Hepatic stellate cell (primary cell): ENCODE data around the gene CDH5.
"Not testable (repeated sequence)": the region's sequence is repeated elsewhere in the genome, so short reads cannot be mapped to it uniquely, and the experiment has no call there.

Experiments
- DNase-seq: peaks from one replicate; pipeline ENCODE4 v3.0.0; 2011; ENCODE audit warnings: low spot score

CDH5 gene

DNA sequence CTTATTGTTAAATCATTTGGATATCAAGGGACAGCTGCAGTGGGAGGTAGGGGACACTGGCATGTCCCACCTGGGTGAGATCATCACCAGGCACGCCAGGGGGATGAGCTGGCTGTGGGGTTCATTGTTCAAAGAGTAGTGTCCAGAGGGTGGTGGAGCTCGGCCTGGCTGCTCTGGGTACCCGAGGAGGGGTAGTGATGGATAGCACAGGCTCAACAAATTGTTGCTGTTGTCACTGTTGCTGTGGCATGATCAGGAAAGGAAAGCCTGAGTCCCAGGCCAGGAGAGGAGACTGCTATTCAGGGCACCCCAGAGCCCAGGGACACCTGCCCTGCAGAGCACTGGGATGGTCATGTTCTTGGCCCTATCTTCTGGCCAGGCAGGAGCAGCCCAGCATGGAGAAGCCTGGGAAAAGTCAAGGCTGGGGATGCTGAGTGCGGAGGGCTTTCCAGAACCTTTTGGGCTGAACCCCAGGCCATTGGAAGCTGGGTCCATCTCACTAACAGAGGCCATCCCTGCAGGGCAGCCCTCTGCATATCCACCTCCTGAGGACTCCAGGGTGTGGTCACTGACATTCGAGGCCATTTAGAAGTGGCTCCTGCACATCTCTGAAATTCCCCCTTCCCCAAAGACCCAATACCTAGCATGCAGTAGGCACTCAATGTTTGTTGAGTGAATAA lies 72.7 kb downstream of the CDH5 start:
- DNase-seq = no peak

DNA sequence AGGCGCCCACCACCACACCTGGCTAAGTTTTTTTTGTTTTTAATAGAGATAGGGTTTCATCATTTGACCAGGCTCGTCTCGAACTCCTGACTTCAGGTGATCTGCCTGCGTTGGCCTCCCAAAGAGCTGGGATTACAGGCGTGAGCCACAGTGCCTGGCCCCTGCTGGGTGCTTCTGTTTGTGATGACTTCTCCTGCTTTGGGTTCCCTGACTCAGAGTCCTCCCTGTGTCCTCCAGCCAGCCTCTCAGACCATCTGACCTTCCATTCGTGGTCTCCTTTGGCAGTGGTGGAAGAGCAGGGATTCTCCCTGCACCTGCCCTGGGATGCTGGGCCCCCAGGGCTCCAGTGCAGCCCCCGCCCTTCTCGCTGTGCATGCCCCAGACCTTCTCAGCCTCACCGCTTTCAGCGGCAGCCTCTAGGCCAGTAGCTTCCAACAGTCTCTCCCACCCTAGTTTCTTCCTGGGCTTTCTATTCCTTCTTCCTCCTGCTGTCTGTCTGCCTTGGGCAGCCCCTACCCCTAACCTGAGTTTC lies 73.8 kb downstream of the CDH5 start:
- no peak for DNase-seq

DNA sequence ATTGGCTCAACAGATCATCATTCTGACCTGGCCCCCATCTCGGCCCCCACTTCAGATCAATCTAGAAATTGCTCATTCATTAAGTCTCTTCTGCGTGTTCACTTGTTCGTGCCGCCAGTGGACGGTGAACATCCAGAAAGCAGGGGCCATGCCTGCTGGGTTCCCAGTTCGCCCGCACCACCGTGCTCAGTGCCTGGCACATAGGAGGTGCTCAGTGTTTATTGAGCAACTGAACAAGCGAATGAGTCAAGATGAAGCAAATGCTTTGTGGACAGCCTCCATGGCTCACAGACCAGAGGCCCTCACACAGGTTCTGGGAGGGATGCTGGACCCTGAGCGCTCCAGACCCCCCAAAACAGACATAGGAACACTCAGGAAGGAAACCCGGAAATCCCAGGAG lies 74.5 kb downstream of the CDH5 start:
- no peak for DNase-seq

DNA sequence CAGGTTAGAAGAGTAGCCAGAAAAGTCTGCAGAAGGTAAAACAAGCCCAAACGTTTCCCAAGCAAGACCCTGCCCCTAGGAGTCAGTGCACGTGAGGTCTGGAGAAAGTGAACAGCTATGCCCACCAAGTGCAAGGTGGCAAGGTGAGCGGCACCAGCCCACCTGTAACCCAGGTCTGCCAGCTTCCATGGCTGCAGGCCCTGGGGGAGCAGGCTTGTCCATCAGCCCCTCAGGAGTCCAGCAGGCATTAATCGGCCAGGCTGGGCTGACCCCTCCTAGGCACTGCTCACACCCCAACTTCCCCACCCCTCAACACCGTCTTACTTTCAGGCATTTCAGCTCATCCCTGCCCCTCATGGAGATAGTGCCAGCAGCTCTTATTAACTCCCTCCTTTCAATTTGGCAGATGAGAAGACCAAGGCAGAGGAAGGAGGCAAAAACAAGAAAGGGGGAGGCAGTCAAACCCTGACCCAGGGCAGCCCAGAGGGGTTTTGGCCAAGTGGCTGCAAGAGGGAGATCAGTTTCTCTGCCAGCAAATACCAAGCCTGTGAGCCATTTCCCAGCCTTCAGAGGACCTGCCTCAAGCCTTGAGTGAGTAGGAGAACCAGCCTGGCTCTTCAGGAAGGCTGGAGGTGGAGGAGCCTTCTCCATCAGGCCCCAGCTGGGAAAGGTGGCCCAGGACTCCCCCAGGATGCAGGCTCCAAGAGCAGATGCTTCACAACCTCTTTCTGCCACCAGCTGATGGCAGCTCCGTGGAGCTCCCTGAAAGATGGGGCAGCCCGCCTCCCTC lies 75.3 kb downstream of the CDH5 start:
- peak; percentile 38 for DNase-seq

DNA sequence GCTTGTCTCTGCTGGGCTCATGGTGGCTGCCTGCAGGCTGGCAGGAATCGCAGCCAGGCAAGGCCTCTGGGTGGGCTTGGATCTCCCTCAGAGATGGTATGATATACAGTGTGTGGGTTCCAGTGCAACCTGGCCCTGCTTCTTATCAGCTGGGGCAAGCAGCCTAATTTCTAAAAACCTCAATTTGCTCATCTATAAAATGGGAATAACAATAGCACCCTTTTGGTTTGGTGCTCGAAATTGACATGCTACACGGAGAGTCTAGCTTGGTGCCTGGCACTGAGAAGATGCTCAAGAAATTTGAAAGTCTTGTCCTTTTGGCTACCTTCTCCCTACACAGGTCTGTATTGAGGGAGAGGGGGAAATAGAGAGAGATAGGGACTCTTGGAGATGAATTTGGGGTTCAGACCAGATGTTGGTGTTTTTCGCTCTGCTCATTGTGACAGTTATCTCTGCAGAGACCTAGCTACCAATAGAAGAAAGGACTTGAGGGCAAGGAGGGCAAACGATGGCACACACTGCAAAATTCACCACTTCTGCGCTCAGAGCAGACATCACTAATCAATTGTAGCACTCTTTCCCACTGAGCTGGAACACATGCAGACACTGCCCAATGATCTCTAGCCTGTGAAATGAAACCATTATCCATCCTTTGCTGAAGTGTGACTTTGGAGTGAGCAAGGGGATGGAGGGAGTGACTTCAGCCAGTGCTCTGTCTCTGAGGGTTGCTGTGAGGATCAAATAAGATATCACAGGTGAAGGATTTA lies 76.2 kb downstream of the CDH5 start:
- no peak for DNase-seq

DNA sequence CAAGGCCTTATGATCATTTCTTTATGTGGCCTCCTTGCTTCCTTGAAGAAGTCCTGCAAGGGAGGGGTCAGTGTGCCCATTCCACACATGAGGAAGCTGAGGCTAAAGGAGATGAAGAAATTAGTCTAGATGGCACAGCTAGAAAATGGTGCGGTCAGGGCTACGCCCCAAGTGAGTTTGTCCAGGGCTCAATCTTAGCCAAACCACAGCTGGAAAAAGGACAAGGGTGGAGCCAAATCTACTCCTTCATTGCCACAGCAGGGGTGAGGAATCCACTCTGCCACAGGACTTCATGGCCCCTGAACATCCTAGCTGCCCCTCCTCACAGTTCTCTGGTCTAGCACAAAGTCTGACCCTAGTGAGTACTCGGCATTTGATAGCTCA lies 76.8 kb downstream of the CDH5 start:
- DNase-seq = no peak

DNA sequence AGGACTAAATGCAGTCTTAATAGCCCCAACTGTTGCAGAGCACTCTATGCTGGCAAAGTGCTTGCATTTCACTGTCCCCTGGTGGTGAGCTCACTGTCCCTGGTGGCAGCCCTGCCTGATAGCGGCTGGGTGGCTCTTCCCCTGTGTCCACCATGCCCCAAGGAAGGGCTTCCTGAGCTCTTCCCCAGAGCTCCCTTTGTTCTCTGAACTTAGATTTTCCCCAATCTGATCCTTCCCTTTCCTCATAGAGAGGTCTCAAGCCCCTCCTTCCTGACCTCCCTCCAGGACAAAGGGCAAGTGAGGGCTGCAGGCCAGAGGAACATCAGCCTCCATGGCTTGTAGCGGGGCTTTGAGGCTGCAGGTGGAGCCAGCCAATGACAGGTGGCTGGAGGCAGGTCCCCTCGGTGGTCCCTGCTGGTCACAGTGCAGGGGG lies 77.6 kb downstream of the CDH5 start:
- no peak for DNase-seq

DNA sequence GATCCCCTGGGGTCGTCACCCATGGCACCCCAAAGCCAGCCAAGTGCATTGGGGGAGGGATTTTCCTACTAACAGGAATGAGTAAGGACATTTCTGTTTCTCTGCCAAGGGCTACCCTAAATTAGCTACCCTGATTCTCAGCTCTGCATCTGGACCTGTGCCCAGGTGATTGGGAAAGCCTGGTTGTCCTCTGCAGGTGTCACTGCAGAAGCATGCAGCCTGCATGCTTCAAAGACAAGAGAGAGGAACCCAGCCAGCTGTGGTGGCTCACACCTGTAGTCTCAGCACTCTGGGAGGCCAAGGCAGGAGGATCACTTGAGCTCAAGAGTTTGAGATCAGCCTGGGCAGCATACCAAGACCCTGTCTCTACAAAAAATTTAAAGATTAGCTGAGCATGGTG lies 80.2 kb downstream of the CDH5 start:
- no peak for DNase-seq

DNA sequence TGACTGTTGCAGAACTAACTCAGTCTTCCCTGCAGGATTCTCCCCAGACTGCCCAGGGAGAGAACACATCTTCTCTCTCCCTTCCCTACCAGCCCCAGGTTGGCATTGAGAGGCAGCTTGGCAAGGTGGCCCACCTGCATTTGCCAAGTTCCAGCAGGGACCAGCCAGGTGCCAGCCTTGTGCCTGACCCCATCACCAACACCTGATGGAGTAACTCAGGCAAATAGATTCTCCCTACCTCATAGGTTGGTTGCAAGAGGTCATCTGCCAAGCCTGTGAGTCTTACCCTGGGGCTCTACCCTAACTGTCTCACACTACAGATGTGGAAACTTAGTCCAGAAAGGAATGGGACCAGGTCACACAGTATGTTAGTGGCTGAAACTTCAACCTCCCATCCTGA lies 81.0 kb downstream of the CDH5 start:
- no peak for DNase-seq

DNA sequence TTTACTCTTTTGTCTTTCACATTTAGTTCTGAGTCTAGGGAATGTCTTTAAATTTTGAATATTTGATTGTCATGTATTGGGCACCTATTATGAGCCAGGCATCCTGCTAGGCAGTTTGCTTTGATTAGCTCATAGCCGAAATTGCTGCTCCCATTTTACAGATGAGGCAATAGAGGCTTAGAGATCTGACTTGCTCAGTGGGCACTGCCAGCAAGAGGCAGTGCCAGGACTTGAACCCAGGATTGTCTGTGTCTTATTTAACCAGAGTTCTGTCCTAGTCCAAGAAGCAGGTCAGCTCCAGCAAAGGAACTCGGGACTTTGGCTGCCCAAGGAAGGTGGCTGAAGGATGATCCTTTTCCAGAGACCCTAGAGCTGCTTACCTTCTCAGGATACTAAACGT lies 85.1 kb downstream of the CDH5 start:
- no peak for DNase-seq

DNA sequence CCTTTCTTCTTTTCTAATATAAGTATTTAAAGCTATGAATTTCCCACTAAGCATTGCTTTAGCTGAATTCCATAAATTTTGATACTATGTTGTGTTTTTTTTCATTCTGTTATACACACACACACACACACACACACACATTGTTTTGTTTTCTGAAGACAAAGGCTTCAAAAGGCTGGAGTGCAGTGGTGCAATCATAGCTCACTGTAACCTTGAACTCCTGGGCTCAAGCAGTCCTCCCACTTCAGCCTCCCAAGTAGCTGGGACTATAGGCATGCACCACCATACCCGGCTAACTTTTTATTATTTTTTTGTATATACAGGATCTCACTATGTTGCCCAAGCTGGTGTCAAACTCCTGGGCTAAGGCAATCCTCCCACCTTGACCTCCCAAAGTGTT lies 86.7 kb downstream of the CDH5 start:
- not testable (repeated sequence) for DNase-seq
